Stimulated activated CD4-positive, alpha-beta T cell treated with anti-CD3 and anti-CD28 coated beads, TNF-alpha, amount 100 ng/mL, for 24 hours (primary cell): Measurements from ENCODE around the gene TNIP2.
"Not testable (repeated sequence)": the region's sequence is repeated elsewhere in the genome, so short reads cannot be mapped to it uniquely, and the experiment has no call there.

Source experiments
- DNase-seq, 3 experiments: peaks; one replicate each; pipeline ENCODE4 v3.0.0-alpha.2; 2020; ENCODE audit warnings: low read depth in 3 of 3

TNIP2 gene

GRCh38 chr4:2794486-2795299 is 38.6 kb upstream of the TNIP2 start:
- no peak for DNase-seq

DNA sequence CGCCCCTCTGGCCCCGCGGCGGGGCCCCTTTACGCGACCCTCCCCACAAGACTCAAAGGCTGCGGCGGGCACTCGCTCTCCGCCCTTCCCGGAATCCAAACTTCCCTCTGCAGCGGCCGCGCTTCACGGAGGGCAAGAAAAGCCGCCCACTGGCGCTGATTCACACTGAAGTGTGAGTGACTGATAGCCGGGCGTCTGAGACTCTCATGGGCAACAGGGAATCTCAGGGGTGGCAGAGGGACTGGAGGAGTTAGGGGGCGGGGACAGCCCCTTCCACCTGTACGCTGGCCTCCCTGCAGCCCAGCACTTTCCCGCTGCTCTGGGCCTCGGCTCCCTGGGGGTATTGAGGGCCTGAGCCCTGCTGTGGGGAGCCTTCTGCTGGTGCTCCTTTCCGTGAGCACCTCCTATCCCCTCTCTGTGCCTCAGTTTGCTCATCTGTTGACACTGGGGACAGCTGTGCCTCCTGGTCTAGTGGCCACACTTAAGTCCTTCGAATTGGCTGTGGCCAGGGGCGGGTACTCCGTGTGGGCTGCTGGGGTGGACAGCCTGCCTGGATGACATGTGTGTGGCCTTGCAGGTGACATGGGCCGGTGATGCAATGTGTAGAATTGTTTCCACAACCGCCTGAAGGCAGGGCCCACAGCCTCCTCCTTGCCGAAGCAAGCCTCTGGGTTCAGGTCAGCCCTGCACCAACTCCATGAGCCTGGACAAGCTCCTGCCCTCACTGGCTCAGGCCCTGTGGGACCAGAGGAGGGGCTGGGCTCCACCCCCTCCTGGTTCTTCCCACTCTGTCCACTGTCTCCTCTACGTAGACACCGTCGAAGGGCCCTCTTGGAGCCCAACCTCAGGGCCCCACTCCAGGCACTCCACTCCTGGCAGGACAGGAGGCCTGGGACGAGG is 37.7 kb upstream of the TNIP2 start:
- DNase-seq: peak in 2 of 3 experiments; percentile 42 to 63

DNA sequence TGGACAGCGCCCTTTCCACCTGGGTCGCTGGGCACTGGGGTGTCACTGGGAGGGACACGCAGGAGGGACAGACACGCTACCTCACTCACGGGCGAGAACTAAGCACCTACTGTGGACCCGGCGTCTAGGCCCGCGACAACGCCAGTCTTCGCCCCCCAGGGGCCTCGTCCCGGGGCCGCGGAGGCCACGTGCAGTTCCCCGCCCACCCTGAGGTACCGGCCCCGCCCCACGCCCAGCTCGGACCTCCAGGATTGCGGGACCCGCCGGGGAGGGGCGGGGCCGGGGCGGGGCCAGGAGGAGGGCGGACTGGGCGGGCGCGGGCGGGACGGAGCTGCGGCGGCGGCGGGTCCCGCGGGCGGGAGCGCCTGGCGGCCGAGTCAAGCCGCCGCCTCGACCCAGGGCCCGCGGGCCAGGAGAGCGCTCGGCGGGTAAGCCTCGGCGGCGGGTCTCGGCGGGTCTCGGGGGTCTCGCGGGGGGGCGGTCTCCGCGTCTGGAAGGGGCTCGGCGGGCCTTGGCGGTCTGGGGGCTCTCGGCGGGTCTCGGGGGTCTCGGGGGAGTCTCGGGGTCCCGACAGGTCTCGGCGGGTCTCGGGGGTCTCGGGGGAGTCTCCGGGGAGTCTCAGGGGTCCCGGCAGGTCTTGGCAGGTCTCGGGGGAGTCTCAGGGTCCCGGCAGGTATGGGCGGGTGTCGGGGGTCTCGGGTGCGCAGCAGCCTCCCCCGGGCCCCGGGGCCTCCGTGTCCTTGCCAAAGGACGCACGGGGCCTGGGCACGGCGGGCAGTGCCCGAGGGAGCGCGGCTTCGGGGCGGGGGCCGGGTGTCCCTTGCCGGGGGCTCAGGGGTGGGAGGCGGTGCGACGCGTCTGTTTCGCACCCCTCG is 36.8 kb upstream of the TNIP2 start, which contains the start of gene SH3BP2:
TSS of gene SH3BP2 (plus strand) at position 375 of the 875 bp plus-strand sequence. CDS start 27,533 bp downstream, outside the sequence.
- peak in 1 of 3 experiments; percentile 76 for DNase-seq

DNA sequence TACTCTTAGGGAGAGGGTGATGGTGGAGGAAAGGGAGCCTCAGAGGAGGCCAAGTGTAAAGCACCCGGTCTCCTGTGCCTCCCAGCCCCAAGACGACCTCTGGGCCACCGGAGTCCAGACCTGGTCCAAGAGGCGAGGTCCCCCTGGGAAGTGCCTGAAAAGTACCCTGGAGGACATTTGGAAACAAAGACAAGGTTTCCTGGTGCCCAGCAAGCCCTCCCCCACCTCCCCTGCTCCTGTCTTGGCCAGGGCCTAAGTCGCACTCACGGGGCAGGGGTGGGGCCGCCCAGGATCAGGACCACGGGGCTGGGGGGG is 36.2 kb upstream of the TNIP2 start:
- no peak for DNase-seq

GRCh38 chr4:2791518-2792395 is 35.6 kb upstream of the TNIP2 start:
- no peak for DNase-seq

- DNase-seq: no peak
Observed at GRCh38 chr4:2790583-2791517, 34.7 kb upstream of the TNIP2 start.

DNA sequence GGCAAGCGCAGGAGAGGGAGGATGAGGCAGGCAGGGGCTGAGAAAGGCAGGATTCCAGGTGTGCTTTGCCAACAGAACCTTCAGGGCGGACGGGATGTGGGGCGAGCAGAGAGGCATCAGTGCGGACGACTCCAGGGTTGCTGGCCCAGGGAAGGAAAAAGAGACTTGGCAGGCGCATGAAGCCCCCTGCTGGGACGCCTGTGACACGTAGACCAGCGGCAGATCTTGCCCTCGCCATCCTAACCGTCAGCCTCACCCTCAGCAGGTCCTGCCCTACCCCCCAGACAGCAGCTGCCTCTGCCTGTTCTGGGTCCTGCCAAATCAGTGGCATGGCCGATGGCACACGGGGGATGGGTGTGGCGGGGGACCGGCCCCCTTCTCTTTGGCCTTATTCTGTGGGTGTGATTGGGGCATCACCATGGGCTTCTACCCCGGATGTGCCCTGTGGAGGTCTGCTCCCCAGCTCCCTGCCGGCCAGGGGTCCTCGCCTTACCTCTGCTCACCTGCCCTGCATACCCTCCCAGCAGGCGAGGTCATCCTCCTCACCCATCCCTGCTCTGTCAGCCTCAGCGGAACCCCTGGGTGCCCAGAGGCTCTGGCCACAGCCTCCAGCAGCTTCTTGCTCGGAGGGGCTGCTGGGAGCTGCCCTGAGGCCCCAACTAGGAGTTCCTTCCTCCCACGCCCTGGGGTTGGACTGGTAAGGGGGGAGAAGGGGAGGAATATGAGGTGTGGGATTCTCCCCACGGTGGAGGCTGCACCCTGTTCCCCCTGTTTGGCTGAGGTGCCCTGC is 33.9 kb upstream of the TNIP2 start:
- no peak for DNase-seq

- DNase-seq: no peak
Observed at GRCh38 chr4:2789351-2789750, 33.2 kb upstream of the TNIP2 start.

GRCh38 chr4:2788532-2789103 is 32.5 kb upstream of the TNIP2 start:
- DNase-seq: no peak

DNA sequence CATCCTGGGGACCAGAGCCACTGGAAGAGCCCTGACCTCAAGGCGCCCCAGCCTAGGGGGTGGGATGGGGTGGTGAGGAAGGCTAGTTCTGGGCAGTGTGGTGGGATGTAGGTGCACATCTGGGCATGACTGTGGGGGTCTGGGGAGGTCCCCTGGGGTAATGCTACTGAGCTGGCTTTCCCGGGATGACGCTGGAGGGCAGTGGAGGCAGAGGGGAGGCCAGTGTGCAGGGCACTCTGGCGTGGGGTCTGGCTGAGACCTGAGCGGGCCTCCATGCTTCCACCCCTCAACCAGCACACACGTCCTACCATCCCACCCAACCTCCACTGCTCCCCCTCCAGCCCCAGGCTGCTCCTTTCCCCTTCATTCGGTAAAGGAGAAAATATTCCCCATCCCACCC is 32.0 kb upstream of the TNIP2 start:
- no peak for DNase-seq

DNA sequence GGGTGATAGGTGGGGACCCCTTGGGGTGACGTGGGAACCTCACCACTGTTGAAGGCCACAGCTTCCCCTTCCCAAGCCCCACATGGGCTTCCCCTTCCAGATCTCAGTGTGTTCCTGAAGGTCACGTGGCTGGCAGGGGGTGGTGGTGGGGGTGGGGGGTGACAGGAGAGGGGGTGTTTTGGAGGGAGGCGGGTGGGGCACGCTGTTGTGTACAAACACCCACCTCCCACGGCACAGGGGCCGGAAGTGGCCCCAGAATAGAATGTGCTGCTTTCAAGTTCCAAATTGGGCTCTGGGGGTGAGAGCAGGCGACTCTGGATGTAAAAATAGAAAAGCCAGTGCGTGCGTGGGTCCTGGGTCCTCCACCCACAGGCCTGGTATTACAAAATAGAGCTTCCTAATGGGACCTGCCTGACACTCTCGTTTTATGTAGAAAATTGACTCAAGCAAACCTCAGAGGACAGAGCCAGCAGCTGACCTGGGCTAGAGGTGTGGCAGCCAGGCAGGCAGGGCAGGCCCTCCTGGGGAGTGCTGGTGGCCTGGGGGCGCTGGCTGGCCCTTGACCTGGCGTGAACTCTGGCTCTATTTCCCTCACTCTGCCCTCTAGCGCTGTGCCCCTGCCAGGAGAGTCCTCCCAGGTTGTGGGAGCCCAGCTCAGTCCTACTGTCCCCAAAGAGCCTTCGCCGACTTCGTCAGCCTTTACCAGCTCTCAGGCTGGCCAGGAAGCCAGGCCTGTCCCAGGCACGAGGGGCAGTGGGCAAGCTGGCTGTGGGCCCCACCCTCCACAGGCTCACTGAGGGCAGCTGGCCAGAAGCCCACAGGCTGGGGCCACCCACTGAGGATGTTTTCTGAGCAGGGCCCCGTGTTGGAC is 31.3 kb upstream of the TNIP2 start:
- DNase-seq: peak in 2 of 3 experiments; percentile 26 to 58

GRCh38 chr4:2786794-2787229 is 30.7 kb upstream of the TNIP2 start:
- no peak for DNase-seq

GRCh38 chr4:2786152-2786671 is 30.1 kb upstream of the TNIP2 start:
- peak; percentile 53 to 74 (median 54) for DNase-seq

DNA sequence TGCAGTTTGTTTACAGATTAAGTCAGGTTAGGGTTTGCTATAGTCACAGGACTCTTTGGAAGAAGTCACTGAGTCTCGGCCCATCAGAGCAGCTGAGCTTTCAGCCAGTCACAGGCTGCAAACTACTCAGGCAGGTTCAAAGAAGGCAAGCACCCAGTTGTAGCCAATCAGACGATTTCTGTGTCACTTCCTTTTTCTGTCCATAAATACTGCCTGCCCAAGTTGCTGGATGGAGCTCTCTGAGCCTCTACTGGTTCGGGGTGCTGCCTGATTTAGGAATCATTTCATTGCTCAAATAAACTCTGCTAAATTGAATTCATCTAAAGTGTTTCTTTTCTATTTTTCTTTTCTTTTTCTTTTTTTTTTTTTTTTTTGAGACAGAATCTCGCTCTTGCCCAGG is 29.5 kb upstream of the TNIP2 start:
- no peak for DNase-seq

- DNase-seq: no peak
Observed at GRCh38 chr4:2783790-2784189, 27.7 kb upstream of the TNIP2 start.

DNA sequence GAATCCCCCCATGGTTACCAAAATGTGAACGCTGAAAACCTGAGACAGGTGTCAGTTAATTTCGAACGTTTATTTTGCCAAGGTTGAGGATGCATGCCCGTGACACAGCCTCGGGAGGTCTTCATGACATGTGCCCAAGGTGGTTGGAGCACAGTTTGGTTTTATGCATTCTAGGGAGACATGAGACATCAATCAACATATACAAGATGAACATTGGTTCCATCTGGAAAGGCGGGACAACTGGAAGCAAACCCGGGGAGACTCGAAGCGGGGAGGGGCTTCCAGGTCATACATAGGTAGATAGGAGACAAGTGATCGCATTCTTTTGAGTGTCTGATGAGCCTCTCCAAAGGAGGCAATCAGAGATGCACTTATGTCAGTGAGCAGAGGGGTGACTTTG is 25.8 kb upstream of the TNIP2 start:
- DNase-seq: no peak

GRCh38 chr4:2780643-2781042 is 24.5 kb upstream of the TNIP2 start:
- not testable (repeated sequence) for DNase-seq
